Measurements from ENCODE around the gene PPP1R12C.
"Not testable (repeated sequence)": the region's sequence is repeated elsewhere in the genome, so short reads cannot be mapped to it uniquely, and the experiment has no call there.

The PPP1R12C gene

GRCh38 chr19:55109527-55110291 lies 7.7 kb downstream of the PPP1R12C start:
- DNase-seq, result no peak

DNA sequence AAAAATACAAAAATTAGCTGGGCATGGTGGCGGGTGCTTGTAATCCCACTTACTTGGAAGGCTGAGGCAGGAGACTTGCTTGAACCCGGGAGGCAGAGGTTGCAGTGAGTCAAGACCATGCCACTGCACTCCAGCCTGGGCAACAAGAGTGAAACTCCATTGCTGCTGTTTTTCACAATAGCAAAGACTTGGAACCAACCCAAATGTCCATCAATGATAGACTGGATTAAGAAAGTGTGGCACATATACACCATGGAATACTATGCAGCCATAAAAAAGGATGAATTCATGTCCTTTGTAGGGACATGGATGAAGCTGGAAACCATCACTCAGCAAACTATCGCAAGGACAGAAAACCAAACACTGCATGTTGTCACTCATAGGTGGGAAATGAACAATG lies 10.2 kb downstream of the PPP1R12C start:
- not testable (repeated sequence) for DNase-seq

- DNase-seq, result no peak
Observed at GRCh38 chr19:55106591-55106990, 10.8 kb downstream of the PPP1R12C start.

DNA sequence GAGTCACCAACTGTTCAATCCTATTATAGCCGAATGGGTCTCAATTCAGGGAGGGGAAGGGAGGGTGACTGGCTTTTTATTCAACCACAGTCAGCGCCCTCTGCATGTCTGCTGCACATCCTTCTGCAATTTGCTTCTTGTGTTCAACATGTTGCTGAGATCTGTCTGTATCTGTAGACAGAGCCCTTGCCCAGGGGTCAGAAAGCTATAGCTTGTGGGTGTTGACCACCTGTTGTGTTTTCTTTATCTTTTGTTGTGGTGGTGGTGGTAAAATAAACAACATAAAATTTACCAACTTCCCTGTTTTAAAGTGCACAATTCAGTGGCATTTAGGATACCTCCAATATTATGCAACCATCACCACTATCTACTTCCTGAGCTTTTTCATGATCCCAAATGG lies 12.2 kb downstream of the PPP1R12C start:
- DNase-seq, result no peak

DNA sequence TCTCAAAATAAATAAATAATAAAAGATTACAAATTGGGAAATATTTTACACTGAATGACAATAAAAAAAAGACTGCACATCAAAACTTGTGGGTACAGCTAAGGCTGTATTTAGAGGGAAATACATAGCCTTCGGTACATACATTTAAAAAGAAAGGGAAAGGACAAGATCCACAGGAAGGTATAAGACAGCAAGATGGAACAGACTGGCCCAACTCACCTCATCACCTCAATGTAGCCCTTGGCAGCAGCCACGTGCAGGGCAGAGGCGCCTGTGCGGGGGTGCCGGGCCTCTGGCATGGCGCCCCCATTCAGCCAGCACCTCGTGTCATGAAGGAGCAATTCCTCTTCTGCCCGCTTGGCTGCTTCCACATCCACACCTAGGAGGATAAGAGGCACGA lies 14.2 kb downstream of the PPP1R12C start:
- DNase-seq, result no peak

- DNase-seq, result no peak
Observed at GRCh38 chr19:55101261-55101660, 16.2 kb downstream of the PPP1R12C start.

DNA sequence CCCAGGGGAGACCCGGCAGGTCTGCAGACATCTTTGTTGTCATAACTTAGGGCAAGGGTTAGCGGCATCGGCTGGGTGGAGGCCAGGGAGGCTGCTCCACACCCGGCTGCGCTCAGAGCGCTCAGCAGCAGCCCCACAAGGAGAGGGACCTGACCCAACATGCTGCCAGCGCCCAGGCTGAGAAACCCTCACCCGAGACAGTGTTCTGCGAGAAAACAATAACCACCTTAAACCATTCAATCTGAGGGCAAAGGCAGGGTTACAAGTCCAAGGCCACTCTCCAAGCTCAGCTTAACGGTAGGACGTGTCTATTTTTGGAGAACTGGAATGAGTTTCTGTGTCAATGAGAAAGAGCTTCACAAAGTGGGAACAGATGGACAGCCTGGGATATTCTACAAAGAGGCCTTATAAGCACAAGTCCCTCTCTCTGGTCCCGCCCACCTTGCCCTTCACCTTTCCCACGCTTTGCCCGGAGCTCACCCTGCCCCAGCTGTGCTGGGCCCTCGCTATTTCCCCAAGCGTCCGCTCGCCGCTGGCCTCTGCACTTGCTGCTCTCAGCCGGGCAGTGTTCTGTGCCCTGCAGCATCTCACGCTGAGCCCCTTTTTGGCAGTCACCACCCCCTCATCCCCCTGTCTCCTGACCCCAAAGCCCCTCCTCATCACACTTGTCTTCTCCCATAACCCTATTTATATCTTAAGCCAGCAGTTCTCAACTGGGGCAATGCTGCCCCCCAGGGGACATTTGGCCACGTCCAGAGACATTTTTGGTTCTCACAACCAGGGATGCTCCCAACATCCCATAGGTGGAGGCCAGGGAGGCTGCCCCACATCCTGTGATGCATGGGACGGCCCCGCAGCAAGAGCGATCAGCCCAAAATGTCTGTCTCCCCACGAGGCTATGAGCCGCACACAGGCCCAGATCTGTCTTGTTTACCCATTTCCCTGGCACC lies 17.6 kb downstream of the PPP1R12C start:
- no peak for DNase-seq

DNA sequence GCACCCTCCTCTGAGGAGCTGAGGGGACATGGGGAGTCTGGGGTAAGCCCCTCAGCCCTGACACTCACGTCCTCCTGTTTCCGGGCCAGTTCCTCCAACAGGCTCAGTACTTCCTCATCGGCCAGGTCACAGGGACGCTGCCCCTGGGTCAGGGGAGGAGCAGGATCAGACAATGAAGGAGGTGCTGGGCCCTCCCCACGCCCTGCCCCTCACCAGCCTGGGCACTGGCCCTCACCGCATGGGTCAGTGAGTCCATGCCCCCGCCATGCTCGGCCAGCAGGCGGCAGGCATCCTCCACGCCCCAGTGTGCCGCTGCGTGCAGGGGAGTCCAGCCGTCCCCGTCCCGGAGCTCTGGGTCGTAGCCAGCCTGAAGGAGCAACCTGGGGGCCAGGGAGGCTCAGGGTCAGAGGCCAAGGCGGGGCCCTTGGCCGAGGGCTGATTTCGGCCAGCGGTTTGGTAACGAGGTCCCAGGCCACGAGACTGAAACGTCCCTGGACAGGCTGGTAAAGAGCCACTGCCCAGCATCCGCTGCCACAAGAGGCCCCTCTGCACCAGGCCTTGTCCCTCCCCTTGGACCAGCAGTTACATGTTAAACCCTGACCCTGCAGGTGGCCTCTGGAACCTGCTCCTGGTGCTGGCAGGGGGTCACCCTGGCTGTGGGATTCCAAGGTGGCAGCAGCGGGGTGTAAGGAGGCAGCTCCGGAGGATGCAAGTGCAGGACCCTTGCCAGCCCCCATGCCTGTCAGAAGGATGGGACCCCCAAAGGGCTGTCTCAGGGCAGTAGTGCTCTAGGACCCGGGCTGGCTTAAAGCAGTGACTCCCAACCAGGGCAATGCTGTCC lies 18.5 kb downstream of the PPP1R12C start:
- DNase-seq, result no peak

DNA sequence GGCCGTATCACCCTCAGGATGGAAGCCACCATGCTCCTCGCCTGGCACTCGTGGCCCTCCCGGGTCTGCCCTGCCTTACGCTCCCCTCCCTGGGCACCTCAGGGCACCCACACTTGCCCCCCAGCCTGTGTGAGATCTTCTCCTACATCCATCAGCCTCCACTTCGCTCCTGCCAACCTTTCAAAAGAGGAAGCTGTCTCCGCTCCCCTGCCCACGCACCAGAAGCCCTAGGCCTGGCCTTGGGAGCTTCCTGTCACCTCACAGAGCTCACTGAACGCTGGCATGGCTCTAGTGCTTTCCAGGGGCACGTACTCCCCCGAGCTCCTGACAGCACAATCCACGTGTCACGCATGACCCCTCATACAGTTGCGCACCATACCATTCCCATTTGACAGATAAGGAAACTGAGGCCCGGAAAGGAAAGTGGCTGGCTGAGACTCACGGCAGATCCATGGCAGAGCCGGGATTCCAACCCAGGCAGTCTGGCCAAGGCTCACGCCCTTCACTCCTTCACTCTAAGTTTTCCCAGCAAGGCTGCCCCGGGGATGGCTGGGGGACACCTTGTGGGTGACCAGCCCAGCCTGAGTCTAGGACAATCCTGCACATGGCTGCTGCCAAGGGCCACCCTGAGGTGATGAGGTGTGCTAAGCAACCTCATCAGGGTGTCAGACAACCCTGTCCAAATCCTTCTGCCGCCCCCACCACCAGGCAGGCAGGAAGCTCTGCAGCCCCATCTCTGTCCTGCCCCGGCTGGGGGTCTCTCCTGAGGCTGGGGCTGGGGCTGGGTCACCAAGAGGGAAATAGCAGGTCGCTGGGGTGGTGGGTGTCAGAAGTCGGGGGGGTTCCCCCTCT lies 19.3 kb downstream of the PPP1R12C start:
- no peak for DNase-seq

GRCh38 chr19:55096061-55096701 lies 21.3 kb downstream of the PPP1R12C start:
- DNase-seq, result no peak

- no peak for DNase-seq
Observed at GRCh38 chr19:55095260-55096060, 22.0 kb downstream of the PPP1R12C start.

DNA sequence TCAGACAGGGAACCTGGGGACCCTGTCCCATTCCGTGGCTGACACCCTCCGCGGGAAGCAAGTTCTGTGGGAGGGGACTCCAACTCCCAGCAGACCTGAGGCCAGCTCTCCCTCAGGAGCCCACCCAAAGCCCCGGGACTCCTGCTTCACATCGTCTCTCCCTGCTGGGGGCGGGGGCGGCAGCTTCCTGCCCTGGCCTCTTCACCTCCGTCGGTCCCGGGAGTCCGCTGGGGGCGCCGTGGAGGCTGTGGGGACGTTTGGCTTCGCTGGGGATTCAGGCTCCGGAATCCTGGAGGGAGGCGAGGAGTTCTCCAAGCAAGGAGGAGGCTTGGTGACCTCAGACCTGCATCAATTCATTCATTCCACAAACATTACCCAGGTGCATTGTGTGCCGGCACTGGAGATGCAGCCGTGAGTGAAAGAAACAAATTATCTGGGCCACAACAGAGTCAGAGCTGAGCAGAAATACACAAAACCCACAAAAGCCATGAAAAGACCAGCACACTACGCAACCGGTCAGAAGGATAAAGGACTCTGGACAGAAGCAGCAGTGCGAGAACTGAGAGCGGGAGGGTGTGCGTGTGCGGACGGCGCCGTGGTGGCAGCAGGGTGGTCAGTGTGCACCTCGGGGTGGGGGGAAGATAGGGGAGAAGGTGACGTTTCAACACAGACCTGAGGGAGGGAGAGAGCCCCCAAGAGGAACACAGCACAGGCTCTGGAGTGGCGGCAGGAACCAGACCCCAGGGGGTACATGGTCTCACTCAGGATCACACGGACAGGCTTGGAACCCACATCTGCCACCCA lies 22.8 kb downstream of the PPP1R12C start:
- no peak for DNase-seq

DNA sequence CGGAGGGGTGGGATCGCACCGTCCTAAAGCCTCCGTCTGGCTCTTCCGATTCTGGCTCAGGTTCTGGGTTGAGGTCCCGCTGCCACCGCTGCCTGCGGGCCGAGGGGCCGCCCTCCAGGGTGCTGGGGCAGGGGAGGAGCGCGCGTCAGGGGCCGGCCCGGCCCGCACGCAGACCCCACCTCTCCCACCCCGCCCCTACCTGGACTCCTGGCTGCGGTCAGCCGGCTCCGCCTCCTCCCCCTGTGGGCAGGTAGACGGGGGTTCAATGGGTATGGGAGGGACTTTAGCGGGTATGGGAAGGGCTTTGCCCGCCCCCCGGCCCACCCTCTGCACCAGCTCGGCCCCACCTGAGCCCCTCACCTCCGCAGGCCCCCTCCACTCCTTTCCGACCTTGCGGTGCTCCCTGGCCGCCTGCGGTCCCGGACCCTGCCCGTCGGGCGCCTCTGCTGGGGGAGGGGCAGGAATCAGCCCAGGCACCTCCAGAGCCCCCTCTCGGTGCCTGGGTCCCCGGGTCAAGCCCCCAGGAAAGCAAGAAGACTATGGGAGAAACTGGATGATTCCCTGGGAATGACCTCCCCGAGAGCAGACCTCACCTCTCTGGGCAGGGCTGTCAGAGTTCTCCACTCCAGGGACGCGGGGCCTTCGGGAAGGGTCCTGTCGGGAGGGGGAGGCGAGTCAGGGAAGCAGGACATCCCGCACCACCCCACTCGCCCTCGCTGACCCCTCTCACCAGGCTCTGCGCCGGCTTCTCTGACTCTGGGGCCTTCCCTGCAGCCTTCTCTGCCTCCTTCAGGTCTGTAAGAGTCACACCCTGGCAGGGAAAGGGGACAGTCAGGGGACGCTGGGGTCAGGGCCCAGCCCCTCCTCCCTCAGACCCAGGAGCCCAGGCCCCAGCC lies 24.8 kb downstream of the PPP1R12C start:
- DNase-seq, result no peak

GRCh38 chr19:55091955-55092354 lies 25.5 kb downstream of the PPP1R12C start:
- DNase-seq, result no peak

- DNase-seq, result no peak
Observed at GRCh38 chr19:55091126-55091910, 26.1 kb downstream of the PPP1R12C start.

- no peak for DNase-seq
Observed at GRCh38 chr19:55090564-55090963, 26.9 kb downstream of the PPP1R12C start.

DNA sequence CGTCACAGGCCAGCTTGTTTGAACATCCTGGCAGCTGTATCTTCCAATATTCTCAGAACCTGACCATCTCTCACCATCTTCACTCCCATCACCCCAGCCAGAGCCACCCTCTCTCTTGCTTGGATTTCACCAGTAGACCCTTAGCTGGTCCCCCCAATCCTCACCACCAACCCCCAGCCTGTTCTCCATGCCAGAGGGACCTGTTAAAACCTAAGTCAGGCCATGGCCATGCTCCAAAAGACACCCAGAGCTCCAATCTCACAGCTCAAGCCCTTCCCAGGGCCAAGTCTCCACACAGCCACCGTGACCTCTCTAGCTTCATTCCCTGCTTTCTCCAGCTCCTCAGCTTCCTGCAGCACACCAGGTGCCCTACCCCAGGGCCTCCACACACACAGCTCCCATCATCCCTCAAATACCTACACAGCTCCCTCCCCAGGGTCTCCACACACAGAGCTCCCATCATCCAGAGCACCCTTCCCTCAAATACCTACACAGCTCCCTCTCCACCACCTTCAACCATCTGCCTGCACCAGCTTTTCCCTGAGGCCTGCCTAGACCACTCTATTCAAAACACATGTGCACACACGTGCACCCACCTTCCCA lies 28.0 kb downstream of the PPP1R12C start:
- DNase-seq, result no peak
